ENCODE data around the gene DOCK4.

The DOCK4 gene

GRCh38 chr7:111834367-111834766 is 371.8 kb downstream of the DOCK4 start:
- no peak for DNase-seq

- DNase-seq = no peak
Measured at GRCh38 chr7:111833466-111833865, 372.7 kb downstream of the DOCK4 start.

DNA sequence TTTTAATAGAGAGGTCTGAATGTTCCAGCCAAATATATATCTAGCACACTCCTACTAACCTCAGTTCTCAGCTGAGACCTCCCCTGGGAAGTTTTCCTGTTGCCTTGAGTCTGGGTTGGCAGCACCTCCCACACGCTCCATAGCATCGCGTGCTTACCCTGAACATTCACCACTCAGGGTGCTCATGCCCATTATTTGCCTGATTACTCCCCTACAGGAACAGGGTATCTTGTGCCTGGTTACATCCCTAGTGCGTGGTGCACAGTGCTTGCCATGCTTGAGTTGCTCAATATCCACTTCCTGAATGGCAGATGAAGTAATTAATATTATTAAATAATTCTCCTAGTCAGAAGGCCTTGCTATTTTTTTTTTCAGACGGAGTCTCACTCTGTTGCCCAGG is 374.0 kb downstream of the DOCK4 start:
- DNase-seq = no peak

DNA sequence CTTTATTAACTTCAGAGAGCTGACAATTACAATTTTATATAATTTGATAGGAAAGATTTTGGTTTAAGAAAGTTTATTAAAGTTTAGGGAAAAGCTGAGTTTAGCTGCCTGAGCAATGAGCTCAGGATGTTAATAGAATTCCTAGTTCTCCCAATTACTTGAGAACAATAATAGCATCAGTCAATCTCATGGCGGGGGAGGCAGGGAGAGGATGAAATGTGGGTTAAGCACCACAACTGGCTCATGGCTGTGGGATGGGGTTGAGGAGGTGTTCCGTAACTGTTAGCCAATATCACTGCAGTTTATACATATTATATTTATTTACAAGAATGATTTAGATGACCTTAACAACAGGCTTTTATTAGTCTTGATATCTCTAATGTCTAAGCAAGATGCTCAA is 377.0 kb downstream of the DOCK4 start:
- no peak for DNase-seq

DNA sequence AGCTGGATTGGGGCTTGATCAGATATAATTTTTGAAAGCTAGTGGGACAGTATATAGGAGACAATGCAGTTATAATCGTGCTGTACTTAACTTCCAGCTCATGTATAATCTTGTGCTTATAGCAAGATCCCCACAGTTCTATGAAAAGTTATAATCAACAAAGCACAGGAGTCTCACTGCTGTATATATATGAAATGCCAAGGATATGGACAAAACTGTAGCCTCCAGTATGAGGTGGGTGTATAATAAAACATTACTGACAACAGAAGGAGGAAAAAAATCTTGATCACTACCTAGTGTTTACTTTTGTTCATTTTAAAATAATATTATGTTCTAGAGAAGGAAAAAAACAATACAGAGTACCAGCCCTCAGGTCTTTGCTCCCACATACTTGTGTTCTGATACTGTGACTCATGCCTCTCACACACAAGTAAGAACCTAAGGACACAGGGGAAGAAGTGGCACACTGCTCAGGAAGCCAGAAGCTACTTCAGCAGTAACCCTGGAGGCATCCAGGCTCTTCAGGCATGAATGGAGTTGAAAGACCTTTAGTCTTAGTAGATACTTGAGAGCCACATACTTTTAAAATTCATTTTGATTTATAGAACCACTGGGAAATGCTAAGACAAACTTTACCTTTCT is 378.2 kb downstream of the DOCK4 start:
- no peak for DNase-seq

DNA sequence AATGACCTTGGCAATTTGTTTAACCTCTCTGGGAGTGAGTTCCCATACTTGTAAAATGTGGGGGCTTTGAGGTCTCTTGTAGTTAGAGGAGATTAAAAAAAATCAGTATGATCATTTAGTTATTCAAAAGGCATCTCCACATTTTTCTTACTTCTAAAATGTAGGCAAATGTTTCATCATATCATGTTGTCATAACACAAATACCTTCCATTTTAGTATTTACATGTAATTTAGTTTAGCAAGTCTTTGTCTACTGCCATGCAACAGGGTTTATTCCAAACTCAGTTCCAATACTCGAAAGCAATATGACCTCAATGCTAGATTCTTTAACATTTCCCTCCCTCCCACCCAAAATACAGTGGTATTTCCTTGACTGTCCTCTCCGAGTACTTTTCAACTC is 381.2 kb downstream of the DOCK4 start:
- DNase-seq = no peak

DNA sequence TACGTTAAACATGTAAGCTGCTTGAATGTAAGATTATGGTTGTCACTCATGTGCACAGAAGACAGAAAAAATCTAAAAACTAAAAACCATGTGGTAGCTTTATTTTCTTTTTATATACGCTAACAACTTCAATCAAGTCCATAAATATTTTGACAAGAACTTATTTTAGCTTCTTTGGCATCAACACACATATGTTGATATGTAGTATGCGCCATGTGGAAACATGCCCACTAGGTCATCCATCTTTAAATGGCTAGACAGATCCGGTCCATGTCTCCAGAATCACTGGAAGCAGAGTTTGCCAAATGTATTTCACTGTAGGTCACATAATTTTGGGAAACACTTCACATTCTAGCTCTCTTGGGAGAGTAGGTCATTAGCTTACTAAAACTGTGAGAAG is 382.4 kb downstream of the DOCK4 start:
- DNase-seq = no peak

DNA sequence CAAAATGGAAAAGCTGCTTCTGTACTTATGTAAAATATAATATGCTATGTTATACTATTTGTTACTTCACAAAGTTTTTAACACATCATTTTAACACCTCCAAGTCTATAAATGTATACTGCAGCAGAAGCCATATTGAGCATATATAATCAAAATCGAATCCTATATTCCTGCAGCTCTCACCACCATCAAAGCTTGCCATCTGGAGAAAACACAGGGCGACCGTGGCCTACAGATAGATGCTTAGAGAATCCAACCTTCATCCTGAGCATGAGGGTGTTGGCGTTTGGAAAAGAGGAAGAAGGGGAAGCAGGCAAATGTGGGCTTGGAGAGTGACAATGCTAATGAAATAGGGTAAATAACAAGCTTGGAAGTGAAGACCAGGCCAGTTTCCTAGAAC is 385.2 kb downstream of the DOCK4 start:
- DNase-seq = no peak

DNA sequence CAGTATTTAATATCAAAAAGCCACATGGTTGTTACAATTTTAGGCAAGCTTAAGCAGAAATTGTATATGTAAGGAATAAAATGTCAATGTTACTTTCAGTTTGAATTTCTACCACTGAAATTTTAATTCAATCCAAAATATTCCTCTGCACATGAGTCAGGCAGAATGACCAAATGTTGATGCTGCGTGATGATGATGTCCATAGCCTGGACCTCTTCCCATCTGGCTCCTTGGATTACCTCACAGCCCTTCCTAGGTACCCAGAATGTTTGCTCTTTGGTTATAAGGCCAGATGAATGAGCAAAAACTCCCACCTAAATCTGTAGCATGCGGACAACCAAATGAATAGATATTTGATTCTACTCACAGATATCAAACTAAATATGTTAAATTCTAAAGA is 385.6 kb downstream of the DOCK4 start:
- DNase-seq = no peak

GRCh38 chr7:111820121-111820520 is 386.1 kb downstream of the DOCK4 start:
- DNase-seq = no peak

- DNase-seq = no peak
Measured at GRCh38 chr7:111815354-111815753, 390.8 kb downstream of the DOCK4 start.

DNA sequence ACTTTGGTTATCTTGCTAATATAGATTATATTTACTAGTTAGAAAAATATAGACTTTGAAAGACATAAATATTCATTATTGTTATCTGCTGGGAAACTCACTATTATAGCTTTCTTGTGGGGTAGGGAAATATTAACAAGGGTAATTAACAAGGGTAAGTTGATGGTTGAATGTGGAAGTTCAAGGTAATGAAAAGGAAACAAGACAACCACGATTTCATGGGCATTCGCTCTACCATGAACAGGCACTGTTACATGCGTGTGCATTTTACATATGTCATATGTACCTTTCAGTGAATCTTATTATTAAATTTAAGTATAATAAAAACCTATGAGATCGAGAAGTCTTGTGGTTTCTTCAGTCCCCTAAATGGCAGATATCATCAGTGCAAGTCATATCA is 392.9 kb downstream of the DOCK4 start:
- no peak for DNase-seq

GRCh38 chr7:111806232-111806631 is 400.0 kb downstream of the DOCK4 start:
- no peak for DNase-seq

DNA sequence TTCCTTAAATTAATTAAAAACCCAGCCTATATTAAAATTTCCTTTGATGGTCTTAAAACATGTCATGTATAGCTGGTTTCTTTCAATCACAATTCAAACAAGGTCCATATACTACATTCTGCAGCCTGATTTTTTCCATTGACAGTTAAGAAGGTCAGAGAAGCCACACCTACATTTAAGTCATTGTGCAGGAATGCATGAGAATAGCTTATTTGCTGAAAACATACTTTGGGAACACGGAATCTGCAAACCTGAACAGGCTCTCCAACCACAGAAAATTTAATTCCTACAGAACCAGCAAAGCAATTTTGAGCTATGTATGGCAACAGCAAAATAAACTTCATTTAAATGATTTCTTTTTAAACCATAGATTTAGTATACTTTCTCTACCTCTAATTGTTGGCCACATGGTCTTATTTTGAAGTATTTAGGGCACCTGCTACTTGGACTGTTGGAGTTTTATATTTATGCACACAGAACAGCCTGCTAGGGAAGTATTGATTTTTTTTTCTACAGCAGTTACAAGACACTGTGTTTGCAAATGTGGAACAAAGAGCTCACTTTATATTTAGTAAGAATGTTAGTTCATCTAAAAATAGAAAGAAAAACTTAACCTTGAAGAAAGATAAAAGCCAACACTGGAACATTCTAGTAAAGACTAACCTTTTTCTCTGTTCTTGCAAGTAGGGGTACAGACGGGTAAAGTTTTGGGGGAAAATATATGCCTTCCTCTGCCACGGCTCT is 403.0 kb downstream of the DOCK4 start:
- DNase-seq = no peak

GRCh38 chr7:111802194-111802772 is 403.9 kb downstream of the DOCK4 start:
- no peak for DNase-seq

GRCh38 chr7:111801277-111801676 is 404.9 kb downstream of the DOCK4 start:
- no peak for DNase-seq

GRCh38 chr7:111796671-111797070 is 409.5 kb downstream of the DOCK4 start:
- no peak for DNase-seq

DNA sequence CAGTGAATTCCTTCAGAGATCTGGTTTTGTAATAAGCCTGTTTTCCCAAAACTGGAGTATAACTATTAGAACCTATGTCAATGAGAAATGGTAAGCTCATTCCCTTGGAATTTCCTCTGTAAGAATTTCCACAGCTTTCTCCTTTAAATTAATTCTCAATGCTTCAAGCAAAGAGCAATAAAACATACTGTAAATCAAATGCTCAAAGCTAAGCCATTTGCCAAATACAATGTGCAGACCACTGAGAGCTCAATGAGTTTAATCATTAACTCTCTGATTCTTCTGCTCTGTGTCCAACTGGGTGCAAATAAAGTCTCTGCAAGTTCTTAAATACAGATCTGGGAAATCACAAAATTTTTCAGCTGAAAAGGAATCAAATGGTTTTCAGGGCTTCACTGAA is 416.3 kb downstream of the DOCK4 start:
- DNase-seq = no peak

- no peak for DNase-seq
Measured at GRCh38 chr7:111789048-111789320, 417.2 kb downstream of the DOCK4 start.

GRCh38 chr7:111788286-111789047 is 417.7 kb downstream of the DOCK4 start:
- no peak for DNase-seq

DNA sequence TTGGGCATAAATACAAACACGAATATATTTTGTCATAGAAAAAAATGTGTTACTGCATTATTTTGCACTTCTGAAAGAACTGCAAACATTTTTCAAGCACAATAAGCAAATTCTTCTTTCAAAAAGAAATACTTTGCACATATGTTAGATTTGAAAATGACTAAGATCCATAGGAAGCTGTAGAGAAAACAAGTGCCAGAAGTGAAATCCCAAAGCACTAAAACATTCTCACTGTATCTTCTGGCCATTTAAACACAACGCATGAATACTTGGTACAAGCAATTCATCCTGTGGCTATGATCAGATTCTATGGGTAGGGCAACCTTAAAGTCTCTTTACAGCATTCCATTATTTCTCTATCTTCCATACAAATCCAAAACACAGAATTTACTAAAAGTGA is 418.5 kb downstream of the DOCK4 start:
- DNase-seq = no peak

DNA sequence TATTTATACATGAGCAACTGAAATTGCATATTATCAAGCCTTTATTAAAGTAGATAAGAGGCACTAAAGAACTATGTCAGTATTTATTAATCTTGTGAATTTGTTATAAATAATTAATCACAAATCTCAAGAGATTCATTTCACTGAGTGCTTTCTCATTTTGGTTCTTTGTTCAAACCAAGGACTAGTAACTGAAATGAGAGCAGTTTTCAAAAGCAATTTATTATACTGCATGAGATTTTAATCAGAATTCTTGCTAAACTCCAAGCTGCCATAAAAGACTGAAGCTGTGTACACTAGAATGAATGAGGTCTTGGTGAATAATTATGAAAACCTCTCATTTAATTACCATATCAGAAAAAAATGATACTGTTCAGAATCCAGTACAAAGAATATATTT is 419.1 kb downstream of the DOCK4 start:
- no peak for DNase-seq

- no peak for DNase-seq
Measured at GRCh38 chr7:111785076-111785475, 421.1 kb downstream of the DOCK4 start.

DNA sequence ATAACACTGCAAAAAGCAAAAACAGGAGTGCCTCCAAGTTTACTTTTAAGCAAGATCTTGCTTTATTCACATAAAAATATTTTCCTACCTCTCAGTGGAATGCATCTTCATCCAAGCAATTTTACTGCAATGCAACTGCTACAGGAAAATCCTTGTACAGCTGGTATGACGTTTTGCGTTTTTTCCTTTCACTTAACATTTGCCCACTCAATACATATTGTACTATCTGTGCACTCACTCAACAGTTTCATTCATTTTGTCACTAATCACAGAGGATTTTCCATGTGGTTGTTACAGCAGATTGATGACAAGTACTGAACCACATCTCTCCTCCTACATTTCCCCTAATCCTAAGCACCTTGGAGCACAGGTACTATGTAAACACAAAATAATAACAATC is 421.9 kb downstream of the DOCK4 start:
- no peak for DNase-seq

Data from right forelimb (tissue), 1 donor.